OCI-LY7 (cell line): ENCODE results near the gene CDKAL1.

Experiments
- EZH2phosphoT487 ChIP-seq: fragments of 200-600 bp; sonication (generic); IDR thresholded peaks from 2 replicates; pipeline ENCODE4 v1.6.1; 2018; ENCODE audit warnings: low read depth, borderline replicate concordance, mild to moderate bottlenecking, mixed run types, antibody characterized with exemption, low read length, moderate library complexity, mixed read lengths
- TF ChIP-seq, protein P1 (sequence below): fragments of 200-600 bp; sonication (generic); conservative IDR thresholded peaks from 2 replicates; pipeline ENCODE4 v1.5.1; 2014; ENCODE audit warnings: mild to moderate bottlenecking, antibody characterized with exemption, low read length, moderate library complexity, mixed read lengths

DNA sequence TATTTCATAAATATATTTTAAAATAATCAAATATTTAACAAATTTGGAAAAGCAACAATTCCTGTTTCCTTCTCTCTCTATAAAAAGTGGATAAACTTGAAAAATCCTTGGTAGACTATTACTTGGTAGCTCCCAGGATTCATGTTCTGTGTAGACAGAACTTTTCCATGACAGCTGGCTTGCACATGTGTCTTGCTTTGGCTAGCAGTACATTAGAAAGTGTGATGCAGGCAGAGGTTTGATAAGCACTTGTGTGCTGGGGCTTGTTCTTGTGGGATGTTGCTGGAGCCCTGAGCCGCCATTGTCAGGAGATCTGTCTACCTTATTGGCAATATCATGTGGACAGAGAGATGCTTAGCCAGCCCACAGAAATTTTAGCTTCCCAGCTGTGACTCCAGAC lies 327.2 kb downstream of the CDKAL1 start:
- no peak for TF ChIP-seq EZH2phosphoT487
- TF ChIP-seq, protein P1, sequence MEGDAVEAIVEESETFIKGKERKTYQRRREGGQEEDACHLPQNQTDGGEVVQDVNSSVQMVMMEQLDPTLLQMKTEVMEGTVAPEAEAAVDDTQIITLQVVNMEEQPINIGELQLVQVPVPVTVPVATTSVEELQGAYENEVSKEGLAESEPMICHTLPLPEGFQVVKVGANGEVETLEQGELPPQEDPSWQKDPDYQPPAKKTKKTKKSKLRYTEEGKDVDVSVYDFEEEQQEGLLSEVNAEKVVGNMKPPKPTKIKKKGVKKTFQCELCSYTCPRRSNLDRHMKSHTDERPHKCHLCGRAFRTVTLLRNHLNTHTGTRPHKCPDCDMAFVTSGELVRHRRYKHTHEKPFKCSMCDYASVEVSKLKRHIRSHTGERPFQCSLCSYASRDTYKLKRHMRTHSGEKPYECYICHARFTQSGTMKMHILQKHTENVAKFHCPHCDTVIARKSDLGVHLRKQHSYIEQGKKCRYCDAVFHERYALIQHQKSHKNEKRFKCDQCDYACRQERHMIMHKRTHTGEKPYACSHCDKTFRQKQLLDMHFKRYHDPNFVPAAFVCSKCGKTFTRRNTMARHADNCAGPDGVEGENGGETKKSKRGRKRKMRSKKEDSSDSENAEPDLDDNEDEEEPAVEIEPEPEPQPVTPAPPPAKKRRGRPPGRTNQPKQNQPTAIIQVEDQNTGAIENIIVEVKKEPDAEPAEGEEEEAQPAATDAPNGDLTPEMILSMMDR = no peak
